Glutamatergic neuron (in vitro differentiated cells): ENCODE results near the gene TNFRSF14. TPM values are rescaled to one million over a fixed set of nuclear protein-coding genes. Genes with fewer than 3 reads are reported as not detected.
"Not testable (repeated sequence)": the region's sequence is repeated elsewhere in the genome, so short reads cannot be mapped to it uniquely, and the experiment has no call there.

ENCODE experiments used
- DNase-seq: peaks from one replicate; pipeline ENCODE4 v3.0.0; 2022
- H3K27ac Mint-ChIP-seq: one replicate; pipeline ENCODE4 v1.8.0; 2020; ENCODE audit warnings: mild to moderate bottlenecking, mixed read lengths, inconsistent platforms; ENCODE audit not compliant: unreplicated experiment
- H3K27me3 Mint-ChIP-seq: one replicate; pipeline ENCODE4 v1.8.0; 2020; ENCODE audit warnings: mild to moderate bottlenecking, moderate library complexity, mixed read lengths, inconsistent platforms; ENCODE audit not compliant: unreplicated experiment
- H3K36me3 Mint-ChIP-seq: one replicate; pipeline ENCODE4 v1.8.0; 2020; ENCODE audit warnings: mild to moderate bottlenecking, mixed read lengths, inconsistent platforms; ENCODE audit not compliant: unreplicated experiment
- H3K4me1 Mint-ChIP-seq: one replicate; pipeline ENCODE4 v1.8.0; 2020; ENCODE audit warnings: mild to moderate bottlenecking, low read depth, mixed read lengths, inconsistent platforms; ENCODE audit not compliant: unreplicated experiment
- H3K4me3 Mint-ChIP-seq: one replicate; pipeline ENCODE4 v1.8.0; 2020; ENCODE audit warnings: mild to moderate bottlenecking, mixed read lengths, inconsistent platforms; ENCODE audit not compliant: unreplicated experiment
- H3K9me3 Mint-ChIP-seq: one replicate; pipeline ENCODE4 v1.8.0; 2020; ENCODE audit warnings: mild to moderate bottlenecking, moderate library complexity, mixed read lengths, inconsistent platforms; ENCODE audit not compliant: unreplicated experiment
- CTCF ChIP-seq: fragments of 200-600 bp; sonication (generic); IDR thresholded peaks from one replicate; pipeline ENCODE4 v1.5.0; 2021; ENCODE audit not compliant: partially characterized antibody, unreplicated experiment
- total RNA-seq: library from RNA; stranded (reverse); fragmentation: NEBNext Ultra II Directional; extraction: Animal tissue kit (Norgen Biotek cat#: 25700); gene quantifications from one replicate; pipeline ENCODE4 v1.2.1, GENCODE V29; 2021; ENCODE audit not compliant: unreplicated experiment

Gene TNFRSF14
- total RNA-seq, 1 donor from 2014 or later, result 1.2 TPM

GRCh38 chr1:2548068-2548589 is 8.0 kb upstream of the TNFRSF14 start:
- Mint-ChIP-seq H3K4me3 (no peak overlapping the region), H3K4me1 (peaks cover 11% of the 10 kb centered on the region), H3K9me3 (no peaks in the 10 kb centered on the region), H3K27ac (no peak overlapping the region), H3K27me3 (peaks cover 2% of the 10 kb centered on the region), H3K36me3 (no peaks in the 10 kb centered on the region)
- TF ChIP-seq CTCF, result peak; percentile 91
- DNase-seq, result peak; percentile 90

GRCh38 chr1:2549367-2550029 is 6.7 kb upstream of the TNFRSF14 start:
- not testable (repeated sequence) for H3K4me3 Mint-ChIP-seq, H3K9me3 Mint-ChIP-seq, H3K36me3 Mint-ChIP-seq, DNase-seq, H3K27ac Mint-ChIP-seq, H3K27me3 Mint-ChIP-seq
- peaks cover 17% of the 10 kb centered on the region for H3K4me1 Mint-ChIP-seq

- H3K4me3 Mint-ChIP-seq, result not testable (repeated sequence)
Observed at GRCh38 chr1:2550309-2550861, 5.8 kb upstream of the TNFRSF14 start.

GRCh38 chr1:2551544-2551943 is 4.6 kb upstream of the TNFRSF14 start:
- peaks cover 21% of the 10 kb centered on the region for H3K4me1 Mint-ChIP-seq
- H3K9me3 Mint-ChIP-seq, H3K27ac Mint-ChIP-seq, H3K27me3 Mint-ChIP-seq, DNase-seq, H3K36me3 Mint-ChIP-seq, H3K4me3 Mint-ChIP-seq: not testable (repeated sequence)

More at GRCh38 chr1:2550309-2550861, 5.8 kb upstream of the TNFRSF14 start:
- H3K36me3 Mint-ChIP-seq, H3K27ac Mint-ChIP-seq, H3K27me3 Mint-ChIP-seq, DNase-seq, H3K9me3 Mint-ChIP-seq: not testable (repeated sequence)
- peaks cover 17% of the 10 kb centered on the region for H3K4me1 Mint-ChIP-seq

- no peak for TF ChIP-seq CTCF
- Mint-ChIP-seq H3K4me1 (peaks cover 21% of the 10 kb centered on the region), H3K27me3 (peaks cover 6% of the 10 kb centered on the region), H3K9me3 (no peaks in the 10 kb centered on the region), H3K36me3 (no peaks in the 10 kb centered on the region), H3K4me3 (no peak overlapping the region), H3K27ac (no peak overlapping the region)
- DNase-seq, result no peak
Observed at GRCh38 chr1:2552189-2552588, 4.0 kb upstream of the TNFRSF14 start.

GRCh38 chr1:2553076-2553475 is 3.1 kb upstream of the TNFRSF14 start:
- not testable (repeated sequence) for H3K9me3 Mint-ChIP-seq, H3K27me3 Mint-ChIP-seq, H3K27ac Mint-ChIP-seq, H3K4me3 Mint-ChIP-seq, H3K36me3 Mint-ChIP-seq, DNase-seq
- H3K4me1 Mint-ChIP-seq, result peaks cover 21% of the 10 kb centered on the region

GRCh38 chr1:2553871-2554620 is 2.1 kb upstream of the TNFRSF14 start:
- Mint-ChIP-seq H3K27me3 (peaks cover 5% of the 10 kb centered on the region), H3K27ac (peak overlapping the region; percentile 57), H3K4me3 (no peak overlapping the region), H3K9me3 (no peaks in the 10 kb centered on the region), H3K4me1 (peaks cover 20% of the 10 kb centered on the region), H3K36me3 (no peaks in the 10 kb centered on the region)
- no peak for DNase-seq
- no peak for TF ChIP-seq CTCF
